CD4-positive, alpha-beta T cell treated with Interleukin-21 for 1 hour (primary cell): ENCODE measurements around the gene ATG7.
"Not testable (repeated sequence)": the region's sequence is repeated elsewhere in the genome, so short reads cannot be mapped to it uniquely, and the experiment has no call there.

ENCODE experiments used
- DNase-seq: peaks from one replicate; pipeline ENCODE4 v3.0.0-alpha.2; 2020

The ATG7 gene

DNA sequence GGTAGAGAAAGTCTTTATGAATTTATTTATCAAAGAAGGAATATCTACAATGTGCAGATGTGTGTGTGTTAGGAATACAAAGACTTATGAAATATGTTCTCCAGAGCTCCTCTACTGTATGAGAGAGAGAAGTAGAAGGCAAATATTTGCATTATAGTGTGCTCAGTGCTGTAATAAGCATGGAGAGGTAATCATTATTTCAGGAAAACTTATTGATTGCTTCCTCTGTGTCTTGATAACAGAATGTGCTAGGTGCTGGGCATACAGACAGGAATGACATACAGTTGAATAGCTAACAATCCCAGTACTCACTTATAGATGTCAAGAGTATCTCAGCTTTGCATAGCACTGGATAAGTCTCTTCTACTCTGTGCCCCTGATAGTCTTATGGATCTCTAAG, 30.2 kb downstream of the ATG7 start:
- no peak for DNase-seq

GRCh38 chr3:11304175-11304574, 32.0 kb downstream of the ATG7 start:
- DNase-seq = no peak

DNA sequence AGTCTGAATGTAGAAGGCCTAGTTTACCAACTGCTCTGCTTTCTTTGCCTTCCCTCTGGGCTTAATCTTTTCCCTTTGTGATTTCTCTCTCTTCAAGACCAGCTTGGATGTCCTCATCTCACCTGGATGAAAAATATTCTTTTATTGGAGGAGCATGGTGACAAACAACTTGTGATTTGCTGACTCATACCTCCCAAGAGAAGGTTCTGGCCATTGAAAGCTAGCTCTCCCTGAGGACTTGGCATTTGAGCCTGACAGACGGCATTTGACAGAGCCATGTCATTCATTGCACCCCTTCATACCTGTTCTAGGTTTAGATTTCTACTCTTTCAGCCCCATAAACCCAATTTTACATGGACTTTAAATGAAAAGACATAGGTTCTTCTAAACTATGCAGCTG, 33.3 kb downstream of the ATG7 start:
- no peak for DNase-seq

GRCh38 chr3:11306817-11307589, 34.8 kb downstream of the ATG7 start:
- DNase-seq = peak; percentile 42

DNA sequence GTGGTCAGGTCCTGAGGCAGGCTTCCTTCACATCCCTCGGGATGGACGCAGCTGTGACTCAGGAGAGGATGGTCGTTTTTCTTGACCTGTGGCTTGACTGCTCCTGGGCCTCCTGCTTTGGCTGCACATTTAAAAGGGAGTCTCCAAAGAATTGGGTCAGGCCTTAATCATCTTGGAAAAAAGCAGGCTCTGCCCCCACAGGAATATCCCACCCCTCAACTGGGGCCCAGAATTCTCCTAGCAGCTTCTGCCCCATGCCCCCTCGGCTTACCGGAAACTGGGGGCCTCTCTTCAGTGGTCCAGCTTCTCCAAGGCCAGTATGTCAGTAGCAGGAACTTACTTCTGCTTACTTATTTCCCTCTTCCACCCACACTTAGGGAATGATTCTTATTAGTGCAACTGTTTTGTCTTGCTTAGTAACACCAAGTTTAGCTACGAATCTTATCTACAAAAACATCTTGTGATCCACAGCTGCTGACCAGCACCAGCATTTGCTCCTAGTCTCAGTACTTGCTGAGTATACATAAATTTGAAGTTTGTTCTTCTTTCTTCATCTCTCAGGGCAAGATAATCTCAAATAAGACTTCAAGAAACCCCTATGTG, 35.7 kb downstream of the ATG7 start:
- no peak for DNase-seq

GRCh38 chr3:11310258-11310657, 38.1 kb downstream of the ATG7 start:
- no peak for DNase-seq

- no peak for DNase-seq
Measured at GRCh38 chr3:11312166-11312565, 40.0 kb downstream of the ATG7 start.

DNA sequence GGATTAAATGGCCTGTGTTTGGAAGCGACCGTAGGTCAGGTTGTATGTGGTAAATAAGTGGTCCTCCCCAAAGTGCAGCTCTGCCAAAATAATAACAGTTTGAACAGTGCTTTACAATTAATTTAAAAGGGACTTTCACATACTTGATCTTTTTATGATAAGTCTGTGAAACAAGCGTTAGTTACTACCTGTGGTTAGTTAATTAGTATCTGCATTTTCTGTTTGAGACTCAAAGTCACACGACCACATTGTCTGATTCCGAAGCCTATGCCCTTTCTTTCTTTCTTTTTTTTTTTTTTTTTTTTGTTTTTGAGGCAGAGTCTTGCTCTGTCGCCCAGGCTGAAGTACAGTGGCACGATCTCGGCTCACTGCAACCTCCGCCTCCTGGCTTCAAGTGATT, 45.1 kb downstream of the ATG7 start:
- DNase-seq = no peak

GRCh38 chr3:11322931-11323330, 50.7 kb downstream of the ATG7 start:
- DNase-seq = no peak

GRCh38 chr3:11323813-11324212, 51.6 kb downstream of the ATG7 start:
- DNase-seq = no peak

DNA sequence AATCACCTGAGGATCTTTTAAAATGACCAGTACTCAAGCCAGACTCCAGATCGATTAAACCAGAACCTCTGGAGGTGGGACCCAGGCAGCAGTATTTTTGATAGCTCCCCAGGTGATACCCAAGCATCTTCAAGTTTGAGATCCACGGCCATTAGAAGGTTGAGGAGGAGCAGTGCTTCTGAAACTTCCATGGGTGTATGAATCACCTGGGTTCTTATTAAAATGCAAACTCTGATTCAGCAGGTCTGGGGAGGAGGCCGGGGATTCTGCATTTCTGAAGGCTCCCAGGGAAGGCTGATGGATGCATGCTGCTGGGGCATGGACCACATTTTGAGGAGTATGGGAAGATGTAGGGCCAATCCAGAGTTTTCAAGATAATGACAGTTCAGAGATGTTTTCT, 55.4 kb downstream of the ATG7 start:
- DNase-seq = no peak

DNA sequence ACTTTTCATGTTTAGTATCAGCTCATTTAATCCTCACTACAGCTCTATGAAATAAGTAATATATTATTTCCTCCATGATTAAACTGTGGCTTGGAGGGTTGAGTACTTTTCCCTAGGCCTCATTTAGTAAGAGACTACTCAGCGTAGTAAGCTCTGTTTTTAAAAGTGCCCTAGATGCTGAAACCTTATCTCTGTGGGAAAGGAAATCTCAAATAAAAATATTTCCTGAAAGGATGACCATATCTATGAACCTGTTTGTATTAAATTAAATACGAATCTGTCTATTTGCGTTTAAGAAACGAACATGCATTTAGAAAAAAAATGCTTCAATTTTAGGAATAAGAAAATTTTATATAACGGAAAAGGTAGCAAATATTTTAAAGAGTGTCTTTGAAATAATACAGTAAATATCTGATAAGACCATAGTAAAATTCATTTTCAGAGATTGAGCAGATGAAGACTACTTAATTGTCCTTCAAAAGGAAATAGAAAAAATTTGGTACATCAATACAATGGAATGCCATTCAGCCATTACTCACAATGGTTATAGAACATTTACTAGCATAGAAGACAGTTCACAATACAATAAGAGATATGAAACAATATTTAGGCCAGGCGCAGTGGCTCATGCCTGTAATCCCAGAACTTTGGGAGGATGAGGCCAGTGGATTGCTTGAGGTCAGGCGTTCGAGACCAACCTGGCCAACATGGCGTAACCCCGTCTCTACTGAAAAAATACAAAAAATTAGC, 56.2 kb downstream of the ATG7 start:
- no peak for DNase-seq

GRCh38 chr3:11329777-11330176, 57.6 kb downstream of the ATG7 start:
- DNase-seq = no peak

- DNase-seq = no peak
Measured at GRCh38 chr3:11331101-11331500, 58.9 kb downstream of the ATG7 start.

DNA sequence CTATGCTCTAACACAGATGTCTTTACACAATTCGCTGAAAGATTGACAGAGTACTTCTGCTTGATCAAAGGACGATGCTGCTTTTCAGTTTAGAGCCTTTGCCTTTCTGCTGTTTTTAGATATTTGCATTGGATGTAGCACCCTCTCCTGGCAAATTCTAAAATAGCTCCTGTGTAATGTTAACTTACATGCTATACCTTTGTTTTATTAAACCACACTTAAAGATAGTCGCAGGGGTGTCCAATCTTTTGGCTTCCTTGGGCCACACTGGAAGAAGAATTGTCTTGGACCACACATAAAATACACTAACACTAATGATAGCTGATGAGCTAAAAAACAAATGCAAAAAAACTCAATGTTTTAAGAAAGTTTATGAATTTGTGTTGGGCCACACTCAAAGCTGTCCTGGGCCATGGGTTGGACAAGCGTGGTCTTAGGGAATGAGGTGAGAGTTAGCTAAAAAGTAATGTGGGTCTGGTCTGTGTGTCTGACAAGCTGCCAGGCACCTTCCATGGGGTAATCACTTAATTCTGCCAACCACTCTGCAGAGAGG, 62.9 kb downstream of the ATG7 start:
- DNase-seq = peak; percentile 66

DNA sequence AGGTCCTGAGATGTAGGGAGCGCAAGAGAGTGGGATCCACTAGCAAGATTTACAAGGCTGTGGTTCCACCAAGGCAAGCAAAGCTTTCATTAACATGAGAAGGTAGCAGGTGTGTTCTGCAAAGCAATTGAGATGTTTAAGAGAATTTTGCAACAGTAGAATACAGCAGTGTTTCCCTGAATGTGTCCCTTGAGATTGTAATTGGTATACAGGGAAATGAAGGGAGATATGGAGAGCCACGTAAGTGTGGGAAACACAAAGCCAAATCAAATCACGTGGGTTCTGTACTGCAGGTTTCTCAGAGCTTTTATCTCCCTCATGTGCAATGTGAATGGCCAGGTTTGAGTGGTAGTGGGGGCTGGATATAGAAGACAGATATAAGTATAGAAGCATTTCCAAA, 67.3 kb downstream of the ATG7 start:
- no peak for DNase-seq

- no peak for DNase-seq
Measured at GRCh38 chr3:11346416-11346815, 74.2 kb downstream of the ATG7 start.

DNA sequence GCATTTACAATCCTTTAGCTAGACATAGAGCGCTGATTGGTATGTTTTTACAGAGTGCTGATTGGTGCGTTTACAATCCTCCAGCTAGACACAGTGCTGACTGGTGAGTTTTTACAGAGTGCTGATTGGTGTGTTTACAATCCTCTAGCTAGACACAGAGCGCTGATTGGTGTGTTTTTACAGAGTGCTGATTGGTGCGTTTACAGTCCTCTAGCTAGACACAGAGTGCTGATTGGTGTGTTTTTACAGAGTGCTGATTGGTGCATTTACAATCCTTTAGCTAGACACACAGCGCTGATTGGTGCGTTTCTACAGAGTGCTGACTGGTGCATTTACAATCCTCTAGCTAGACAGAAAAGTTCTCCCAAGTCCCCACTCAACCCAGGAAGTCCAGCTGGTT, 76.7 kb downstream of the ATG7 start:
- DNase-seq = not testable (repeated sequence)

DNA sequence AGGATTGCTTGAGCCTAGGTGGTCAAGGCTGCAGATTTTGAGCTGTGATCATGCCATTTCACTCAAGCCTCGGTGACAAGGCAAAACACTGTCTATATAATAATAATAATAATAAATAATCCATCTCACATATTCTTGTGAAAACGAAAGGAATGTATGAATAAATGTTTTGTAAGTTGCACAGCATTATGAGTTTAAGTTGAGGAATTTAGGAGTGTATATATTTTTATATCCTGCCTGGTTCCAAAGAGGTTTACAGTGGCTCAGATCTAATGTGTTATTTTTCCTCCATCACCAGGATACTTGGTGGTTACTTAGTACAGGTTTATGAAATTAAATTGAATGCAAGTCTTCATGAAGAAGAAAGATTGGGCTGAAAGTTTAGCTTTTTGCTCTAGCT, 77.2 kb downstream of the ATG7 start:
- DNase-seq = no peak

- DNase-seq = no peak
Measured at GRCh38 chr3:11350374-11350773, 78.2 kb downstream of the ATG7 start.

- no peak for DNase-seq
Measured at GRCh38 chr3:11351451-11351850, 79.3 kb downstream of the ATG7 start.

DNA sequence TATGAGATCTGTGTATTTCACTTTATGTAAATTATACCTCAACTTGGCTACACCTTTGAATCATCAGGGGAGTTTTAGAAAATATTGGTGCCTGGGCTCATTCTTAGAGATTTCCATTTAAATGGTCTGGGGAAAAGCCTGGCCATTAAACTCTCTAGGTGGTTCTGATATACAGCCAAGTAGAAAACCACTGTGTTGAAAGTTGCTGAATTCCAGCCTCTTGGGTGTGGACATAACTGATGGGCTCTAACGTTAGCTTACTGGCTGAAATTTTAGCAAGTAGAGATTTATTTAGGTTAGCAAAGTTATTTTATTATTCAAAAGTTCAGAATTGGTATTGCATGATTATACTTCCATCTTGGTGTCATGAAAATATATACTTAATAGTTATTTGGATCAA, 84.1 kb downstream of the ATG7 start:
- no peak for DNase-seq

DNA sequence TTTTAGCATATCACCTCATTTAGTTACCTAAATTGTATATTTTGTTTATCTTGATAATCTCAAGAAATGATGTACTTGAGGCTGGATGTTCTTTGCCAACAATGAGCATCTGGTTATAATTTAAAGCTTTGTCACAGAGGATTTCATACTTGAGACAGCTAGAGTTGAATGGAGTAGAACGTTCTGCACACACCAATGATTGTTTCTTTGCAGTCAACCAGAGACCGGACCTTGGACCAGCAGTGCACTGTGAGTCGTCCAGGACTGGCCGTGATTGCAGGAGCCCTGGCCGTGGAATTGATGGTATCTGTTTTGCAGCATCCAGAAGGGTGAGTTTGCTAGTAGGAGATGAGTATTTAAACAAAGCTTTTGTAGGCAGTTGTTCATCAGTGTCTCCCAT, 90.4 kb downstream of the ATG7 start:
- DNase-seq = no peak

- no peak for DNase-seq
Measured at GRCh38 chr3:11363715-11364114, 91.5 kb downstream of the ATG7 start.
